A673 (cell line): ENCODE results near the gene SPATS1.

ENCODE experiments used
- EZH2 ChIP-seq: fragments of 200-600 bp; sonication (generic); IDR thresholded peaks from 2 replicates; pipeline ENCODE4 v1.6.1; 2017; ENCODE audit warnings: borderline replicate concordance, low read depth, mild to moderate bottlenecking, mixed read lengths, antibody characterized with exemption, low read length; ENCODE audit not compliant: poor library complexity, severe bottlenecking
- TF ChIP-seq, protein P1 (sequence below): fragments of 300-800, 200-600 bp; sonication (generic); conservative IDR thresholded peaks from 2 replicates; pipeline ENCODE4 v1.5.1; 2017; ENCODE audit warnings: low read depth, mild to moderate bottlenecking, antibody characterized with exemption, low read length, moderate library complexity, mixed read lengths

DNA sequence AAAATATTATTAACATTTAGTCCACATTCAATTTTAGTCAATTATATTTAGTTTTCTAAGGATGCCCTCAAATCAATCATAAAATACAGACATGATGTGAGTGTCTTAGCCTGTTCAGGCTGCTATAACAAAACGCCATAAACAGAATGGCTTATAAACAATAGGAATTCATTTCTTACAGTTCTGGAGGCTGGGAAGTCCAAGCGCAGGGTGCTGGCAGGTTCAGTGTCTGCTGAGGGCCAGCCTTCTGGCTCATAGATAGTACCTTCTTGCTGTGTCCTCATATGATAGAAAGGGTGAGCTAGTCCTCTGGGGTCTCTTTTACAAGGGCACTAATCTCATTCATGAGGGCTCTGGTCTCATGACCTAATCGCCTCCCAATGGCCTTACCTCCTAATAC, 35.0 kb downstream of the SPATS1 start:
- TF ChIP-seq, protein P1, sequence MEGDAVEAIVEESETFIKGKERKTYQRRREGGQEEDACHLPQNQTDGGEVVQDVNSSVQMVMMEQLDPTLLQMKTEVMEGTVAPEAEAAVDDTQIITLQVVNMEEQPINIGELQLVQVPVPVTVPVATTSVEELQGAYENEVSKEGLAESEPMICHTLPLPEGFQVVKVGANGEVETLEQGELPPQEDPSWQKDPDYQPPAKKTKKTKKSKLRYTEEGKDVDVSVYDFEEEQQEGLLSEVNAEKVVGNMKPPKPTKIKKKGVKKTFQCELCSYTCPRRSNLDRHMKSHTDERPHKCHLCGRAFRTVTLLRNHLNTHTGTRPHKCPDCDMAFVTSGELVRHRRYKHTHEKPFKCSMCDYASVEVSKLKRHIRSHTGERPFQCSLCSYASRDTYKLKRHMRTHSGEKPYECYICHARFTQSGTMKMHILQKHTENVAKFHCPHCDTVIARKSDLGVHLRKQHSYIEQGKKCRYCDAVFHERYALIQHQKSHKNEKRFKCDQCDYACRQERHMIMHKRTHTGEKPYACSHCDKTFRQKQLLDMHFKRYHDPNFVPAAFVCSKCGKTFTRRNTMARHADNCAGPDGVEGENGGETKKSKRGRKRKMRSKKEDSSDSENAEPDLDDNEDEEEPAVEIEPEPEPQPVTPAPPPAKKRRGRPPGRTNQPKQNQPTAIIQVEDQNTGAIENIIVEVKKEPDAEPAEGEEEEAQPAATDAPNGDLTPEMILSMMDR: no peak
- TF ChIP-seq EZH2: no peak
